ENCODE results near the gene STRN4. TPM values are rescaled to one million over a fixed set of nuclear protein-coding genes. Genes with fewer than 3 reads are reported as not detected.

STRN4 gene
- total RNA-seq, 1 experiment from 2014 or later = 143 TPM

DNA sequence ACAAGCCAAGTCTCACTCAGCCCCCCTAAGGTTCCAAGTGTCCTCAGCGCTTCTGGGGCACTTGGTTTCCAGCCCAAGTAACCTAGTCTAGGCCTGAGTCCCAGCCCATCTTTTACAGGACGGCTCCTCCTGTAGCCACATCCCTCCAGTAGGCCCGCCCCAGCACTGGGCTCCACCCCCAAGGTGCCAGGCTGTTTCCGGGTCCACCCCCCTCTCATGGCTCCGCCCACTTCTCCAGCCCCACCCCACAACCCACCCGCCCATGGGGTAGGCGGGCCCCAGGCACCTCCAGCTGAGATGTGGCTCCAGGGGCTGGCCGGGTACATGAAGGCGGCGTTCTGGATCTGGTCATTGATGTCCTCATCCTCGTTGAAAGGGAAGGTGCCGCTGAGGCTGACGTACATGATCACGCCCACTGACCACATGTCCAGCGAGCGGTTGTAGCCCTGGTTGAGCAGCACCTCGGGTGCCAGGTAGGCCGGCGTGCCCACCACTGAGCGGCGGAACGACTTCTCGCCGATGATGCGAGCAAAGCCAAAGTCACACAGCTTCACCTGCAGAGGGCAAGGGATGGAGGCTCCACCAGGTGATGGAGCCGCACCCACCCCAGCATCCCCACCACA, 68.0 kb downstream of the STRN4 start:
- H3K36me3 Mint-ChIP-seq (ENCODE audit: insufficient read depth in 1 of 3, low read depth in 3 of 3) = peaks cover 38 to 80% (median 63%) of the 10 kb centered on the region in 3 experiments; a peak in 6 of 7 replicates
- no peaks in the 10 kb centered on the region; the same call in 1 of the 2 replicates for H3K4me1 ChIP-seq (ENCODE audit: insufficient read depth, low read length)

More for the DNA sequence above, 68.0 kb downstream of the STRN4 start:
- H3K23me2 ChIP-seq (ENCODE audit: insufficient read length, low read depth, low read length, poor library complexity, severe bottlenecking) = no peaks in the 10 kb centered on the region
- no peak overlapping the region for H3K9ac ChIP-seq (ENCODE audit: extremely low read depth, insufficient read length, low read length)
- Mint-ChIP-seq H3K27ac (peak overlapping the region in 2 of 3 experiments; percentile 51 to 57; a peak in 3 of 7 replicates), H3K4me1 (peaks cover 3 to 10% of the 10 kb centered on the region in 2 experiments; a peak in 3 of 4 replicates), H3K27me3 (ENCODE audit: low read depth) (no peaks in the 10 kb centered on the region; the same call in 1 of the 2 replicates), H3K9me3 (no peaks in the 10 kb centered on the region), H3K4me3 (no peak overlapping the region)
- H4K20me1 ChIP-seq (ENCODE audit: control insufficient read depth, insufficient read depth, insufficient read length) = no peaks in the 10 kb centered on the region
- H4K5ac ChIP-seq (ENCODE audit: insufficient read length, low read depth, low read length) = no peak overlapping the region
- no peak overlapping the region for H2BK12ac ChIP-seq (ENCODE audit: insufficient read length, low read depth, low read length)
- H2AK5ac ChIP-seq (ENCODE audit: insufficient read length, low read length) = no peak overlapping the region
- no peak overlapping the region for H2BK5ac ChIP-seq (ENCODE audit: insufficient read length, low read length)
- no peak overlapping the region for H3K4me2 ChIP-seq (ENCODE audit: insufficient read depth, insufficient read length, low read length)
- H4K8ac ChIP-seq (replicated peaks; ENCODE audit: insufficient read length, low read depth, low read length) = no peak overlapping the region
- no peaks in the 10 kb centered on the region for H3K9me3 ChIP-seq (ENCODE audit: control insufficient read depth, low read depth, low read length)
- H3K23ac ChIP-seq (ENCODE audit: insufficient read length, low read depth, low read length) = no peak overlapping the region
- no peak overlapping the region for H2BK15ac ChIP-seq (ENCODE audit: low read depth, low read length)
- H2BK120ac ChIP-seq (ENCODE audit: low read depth, low read length, poor library complexity, severe bottlenecking) = no peak overlapping the region
- TF ChIP-seq, protein P1, sequence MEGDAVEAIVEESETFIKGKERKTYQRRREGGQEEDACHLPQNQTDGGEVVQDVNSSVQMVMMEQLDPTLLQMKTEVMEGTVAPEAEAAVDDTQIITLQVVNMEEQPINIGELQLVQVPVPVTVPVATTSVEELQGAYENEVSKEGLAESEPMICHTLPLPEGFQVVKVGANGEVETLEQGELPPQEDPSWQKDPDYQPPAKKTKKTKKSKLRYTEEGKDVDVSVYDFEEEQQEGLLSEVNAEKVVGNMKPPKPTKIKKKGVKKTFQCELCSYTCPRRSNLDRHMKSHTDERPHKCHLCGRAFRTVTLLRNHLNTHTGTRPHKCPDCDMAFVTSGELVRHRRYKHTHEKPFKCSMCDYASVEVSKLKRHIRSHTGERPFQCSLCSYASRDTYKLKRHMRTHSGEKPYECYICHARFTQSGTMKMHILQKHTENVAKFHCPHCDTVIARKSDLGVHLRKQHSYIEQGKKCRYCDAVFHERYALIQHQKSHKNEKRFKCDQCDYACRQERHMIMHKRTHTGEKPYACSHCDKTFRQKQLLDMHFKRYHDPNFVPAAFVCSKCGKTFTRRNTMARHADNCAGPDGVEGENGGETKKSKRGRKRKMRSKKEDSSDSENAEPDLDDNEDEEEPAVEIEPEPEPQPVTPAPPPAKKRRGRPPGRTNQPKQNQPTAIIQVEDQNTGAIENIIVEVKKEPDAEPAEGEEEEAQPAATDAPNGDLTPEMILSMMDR (conservative IDR thresholded peaks at IDR 0.05) = no peak
- no peak overlapping the region for H3K18ac ChIP-seq (ENCODE audit: insufficient read length, low read depth, low read length)
- no peak overlapping the region for H3K14ac ChIP-seq (ENCODE audit: insufficient read depth, low read length)
- no CpG with 5 or more reads among the region's 26 CpGs for WGBS (ENCODE audit: extremely low coverage, insufficient read length, low lambda C conversion rate)
- H4K91ac ChIP-seq (ENCODE audit: insufficient read length, low read depth, low read length) = no peak overlapping the region
- H3K79me2 ChIP-seq (ENCODE audit: insufficient read depth, low read length) = no peaks in the 10 kb centered on the region
- DNase-seq = peak; percentile 91
- no peak overlapping the region for H3T11ph ChIP-seq (ENCODE audit: low read length)
- no peaks in the 10 kb centered on the region for H3K27me3 ChIP-seq (ENCODE audit: insufficient read depth, low read length)
- H3K79me1 ChIP-seq (ENCODE audit: insufficient read depth, low read depth, low read length, poor library complexity, severe bottlenecking) = no peaks in the 10 kb centered on the region
- H3K27ac ChIP-seq (ENCODE audit: insufficient read length, low read depth, low read length) = no peak overlapping the region
- H2AFZ ChIP-seq (ENCODE audit: low read length) = no peak overlapping the region
- H2BK20ac ChIP-seq (ENCODE audit: low read depth, low read length, poor library complexity, severe bottlenecking) = no peak overlapping the region
- H3K56ac ChIP-seq (ENCODE audit: insufficient read length, low read depth, low read length) = no peak overlapping the region
- no peak overlapping the region for H3K4ac ChIP-seq (ENCODE audit: low read depth, low read length)
